ENCODE data around the gene UGT1A3.

DNA sequence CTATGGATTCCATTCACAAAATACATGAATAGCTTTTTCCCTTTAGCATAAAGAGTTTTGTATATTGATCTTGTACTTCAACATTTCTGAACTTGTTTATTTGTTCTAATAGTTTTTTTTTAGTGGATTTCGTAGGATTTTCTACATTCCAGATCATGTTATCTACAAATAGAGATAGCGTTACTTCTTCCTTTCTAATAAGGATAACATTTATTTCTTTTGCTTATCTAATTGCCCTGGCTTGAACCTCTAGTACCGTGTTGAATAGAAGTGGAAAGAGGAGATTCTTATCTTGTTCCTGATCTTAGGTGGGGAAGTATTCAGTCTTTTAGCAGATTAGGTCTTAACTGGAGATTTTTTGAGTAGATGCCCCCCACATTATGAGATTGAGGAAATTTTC, 26.6 kb upstream of the UGT1A3 start:
- TF ChIP-seq, protein P1, sequence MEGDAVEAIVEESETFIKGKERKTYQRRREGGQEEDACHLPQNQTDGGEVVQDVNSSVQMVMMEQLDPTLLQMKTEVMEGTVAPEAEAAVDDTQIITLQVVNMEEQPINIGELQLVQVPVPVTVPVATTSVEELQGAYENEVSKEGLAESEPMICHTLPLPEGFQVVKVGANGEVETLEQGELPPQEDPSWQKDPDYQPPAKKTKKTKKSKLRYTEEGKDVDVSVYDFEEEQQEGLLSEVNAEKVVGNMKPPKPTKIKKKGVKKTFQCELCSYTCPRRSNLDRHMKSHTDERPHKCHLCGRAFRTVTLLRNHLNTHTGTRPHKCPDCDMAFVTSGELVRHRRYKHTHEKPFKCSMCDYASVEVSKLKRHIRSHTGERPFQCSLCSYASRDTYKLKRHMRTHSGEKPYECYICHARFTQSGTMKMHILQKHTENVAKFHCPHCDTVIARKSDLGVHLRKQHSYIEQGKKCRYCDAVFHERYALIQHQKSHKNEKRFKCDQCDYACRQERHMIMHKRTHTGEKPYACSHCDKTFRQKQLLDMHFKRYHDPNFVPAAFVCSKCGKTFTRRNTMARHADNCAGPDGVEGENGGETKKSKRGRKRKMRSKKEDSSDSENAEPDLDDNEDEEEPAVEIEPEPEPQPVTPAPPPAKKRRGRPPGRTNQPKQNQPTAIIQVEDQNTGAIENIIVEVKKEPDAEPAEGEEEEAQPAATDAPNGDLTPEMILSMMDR (IDR thresholded peaks at IDR 0.05; ENCODE audit: insufficient read depth, low read length, poor library complexity, severe bottlenecking) = no peak
- TF ChIP-seq EZH2phosphoT487 (conservative IDR thresholded peaks at IDR 0.05; ENCODE audit: low read length) = no peak
